Activated CD8-positive, alpha-beta memory T cell treated with anti-CD3 and anti-CD28 coated beads for 4 hours (primary cell): ENCODE measurements around the gene COBL.

Experiments used
- DNase-seq, 2 donors: peaks; one replicate each; pipeline ENCODE4 v3.0.0-alpha.2; 2020; ENCODE audit warnings: low read depth in 2 of 2

The COBL gene

GRCh38 chr7:51307651-51308210 lies 8.9 kb downstream of the COBL start:
- no peak for DNase-seq

GRCh38 chr7:51306761-51307160 lies 9.8 kb downstream of the COBL start:
- DNase-seq = no peak

GRCh38 chr7:51304729-51305128 lies 11.9 kb downstream of the COBL start:
- no peak for DNase-seq

GRCh38 chr7:51303142-51303525 lies 13.5 kb downstream of the COBL start:
- DNase-seq = no peak

GRCh38 chr7:51301806-51302205 lies 14.8 kb downstream of the COBL start:
- no peak for DNase-seq

DNA sequence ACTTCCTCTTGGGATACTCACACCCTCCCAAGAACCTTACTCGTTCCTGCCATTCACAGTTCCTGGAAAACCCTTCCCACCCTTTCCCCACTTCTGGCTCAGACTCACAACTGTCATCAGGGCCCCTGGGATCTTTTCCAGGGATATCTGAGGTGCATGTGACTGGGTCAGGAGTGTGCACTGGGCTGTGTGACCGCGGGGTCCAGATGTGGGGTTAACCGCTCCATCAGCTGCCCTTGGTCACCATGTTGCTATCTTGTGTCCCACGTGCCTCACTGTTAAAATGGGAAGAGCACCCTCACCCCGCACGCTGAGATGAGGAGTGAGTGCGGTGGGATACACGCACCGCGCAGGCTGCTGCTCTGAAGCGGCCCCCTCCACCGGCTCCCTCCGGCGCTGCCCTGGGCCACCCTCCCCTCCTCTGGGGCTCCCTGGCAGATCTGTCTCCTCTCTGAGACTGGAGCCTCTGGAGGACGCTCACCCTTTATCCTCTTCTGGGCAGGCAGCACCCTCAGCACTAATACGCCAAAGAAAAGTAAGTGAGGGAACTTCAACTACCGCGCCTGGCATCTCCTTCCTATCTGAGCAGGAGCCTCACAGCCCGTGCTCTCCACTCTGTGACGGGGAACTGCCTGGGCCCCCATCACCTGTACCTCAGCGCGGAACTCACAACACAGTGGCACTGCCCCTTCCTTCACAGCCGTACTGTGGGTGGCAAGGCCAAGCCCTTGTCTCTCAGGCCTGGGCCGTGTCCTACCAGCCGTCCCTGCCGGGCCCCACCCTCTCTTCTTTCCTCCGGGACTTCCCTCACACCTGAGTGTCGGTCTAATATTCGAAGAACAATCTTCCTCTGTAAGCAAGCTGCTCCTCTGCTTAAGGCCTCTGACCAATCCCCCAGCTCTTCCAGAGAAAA lies 15.6 kb downstream of the COBL start:
- no peak for DNase-seq

GRCh38 chr7:51299391-51300133 lies 17.0 kb downstream of the COBL start:
- DNase-seq = no peak

DNA sequence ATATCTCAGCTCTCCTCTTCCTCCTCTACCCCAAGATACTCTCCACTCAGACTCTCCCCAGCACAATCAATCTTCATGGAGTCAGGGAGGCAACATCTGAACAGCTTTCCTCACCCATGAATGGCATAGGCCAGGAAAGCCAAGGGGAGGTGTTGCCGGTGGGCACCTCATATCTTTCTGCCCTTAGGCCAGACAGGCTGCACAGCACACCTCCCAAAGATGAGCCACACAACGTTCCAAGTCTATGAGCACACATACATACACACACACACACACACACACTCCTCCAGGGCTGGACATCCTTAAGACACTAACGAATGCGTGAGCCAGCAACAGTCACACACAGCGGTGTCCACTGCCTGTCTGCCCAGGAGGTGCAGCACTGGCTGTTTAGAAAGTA lies 17.7 kb downstream of the COBL start:
- no peak for DNase-seq

GRCh38 chr7:51297986-51298385 lies 18.6 kb downstream of the COBL start:
- DNase-seq = no peak

GRCh38 chr7:51295440-51296245 lies 21.0 kb downstream of the COBL start:
- no peak for DNase-seq

DNA sequence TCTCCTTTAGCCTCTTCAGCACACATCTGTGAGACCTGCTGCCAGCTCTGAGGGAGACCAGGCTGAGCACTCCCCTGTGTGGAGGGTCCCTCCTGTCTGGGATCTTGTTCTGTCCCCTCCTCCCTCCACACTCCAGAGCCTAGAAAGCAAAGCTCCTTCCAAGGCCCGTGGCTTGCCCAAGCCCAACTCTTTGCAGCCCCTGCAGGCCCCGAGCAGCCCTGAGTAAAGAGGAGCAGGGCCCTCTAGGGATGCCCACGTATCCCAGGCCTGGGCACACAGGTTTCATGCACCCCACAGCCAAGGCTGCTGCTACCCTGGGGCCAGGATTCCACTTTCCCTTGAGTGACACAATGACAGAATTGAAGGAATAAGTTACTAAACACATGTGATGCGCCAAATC lies 24.0 kb downstream of the COBL start:
- DNase-seq = no peak

- no peak for DNase-seq
These were observed 25.7 kb downstream of the COBL start for GRCh38 chr7:51290702-51291540.

- no peak for DNase-seq
These were observed 26.3 kb downstream of the COBL start for GRCh38 chr7:51290304-51290637.

DNA sequence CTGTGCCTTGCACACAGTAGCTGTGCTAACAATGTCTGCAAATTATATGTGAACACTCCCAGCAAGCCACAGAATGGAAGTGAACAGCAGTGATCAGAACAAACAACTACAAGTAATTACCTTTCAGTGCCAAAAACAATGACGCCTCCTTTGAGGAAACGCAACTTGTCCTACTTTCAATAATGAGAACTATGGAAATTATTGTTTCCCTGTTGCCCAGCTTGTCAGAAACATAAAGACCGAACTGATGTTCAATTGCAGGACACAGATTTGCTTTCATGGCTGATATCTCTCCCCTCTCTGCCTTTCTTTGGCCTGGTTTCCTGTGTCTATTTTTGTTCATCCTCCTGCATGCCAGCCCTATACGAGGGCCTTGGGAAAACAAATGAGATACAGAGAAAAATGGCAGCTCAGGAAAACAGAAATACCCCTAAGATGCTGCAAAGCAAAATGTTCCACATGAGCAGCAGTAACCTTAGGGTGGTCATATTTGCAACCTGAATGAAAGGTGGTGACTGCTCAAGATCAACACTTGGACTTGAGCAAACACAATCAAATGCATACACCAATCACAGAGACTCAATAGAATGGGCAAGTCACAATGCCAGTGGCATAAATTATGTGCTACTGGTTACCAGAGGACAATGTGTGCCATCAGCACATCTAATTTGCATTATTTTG lies 26.8 kb downstream of the COBL start:
- no peak for DNase-seq

GRCh38 chr7:51288896-51289622 lies 27.6 kb downstream of the COBL start:
- DNase-seq = no peak

DNA sequence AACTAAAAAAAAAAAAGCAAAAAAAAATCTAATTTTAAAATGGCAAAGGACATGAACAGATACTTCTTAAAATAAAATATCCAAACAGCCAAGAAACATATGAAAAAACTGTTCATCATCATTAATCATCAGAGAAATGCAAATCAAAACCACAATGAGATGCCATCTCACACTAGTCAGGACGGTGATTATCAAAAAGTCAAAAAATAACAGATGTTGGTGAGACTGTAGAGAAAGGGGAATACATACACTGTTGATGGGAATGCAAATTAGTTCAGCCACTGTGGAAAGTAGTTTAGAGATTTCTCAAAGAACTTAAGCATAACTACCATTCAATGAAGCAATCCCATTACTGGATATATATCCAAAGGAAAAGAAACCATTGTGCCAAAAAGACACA lies 30.2 kb downstream of the COBL start:
- no peak for DNase-seq

DNA sequence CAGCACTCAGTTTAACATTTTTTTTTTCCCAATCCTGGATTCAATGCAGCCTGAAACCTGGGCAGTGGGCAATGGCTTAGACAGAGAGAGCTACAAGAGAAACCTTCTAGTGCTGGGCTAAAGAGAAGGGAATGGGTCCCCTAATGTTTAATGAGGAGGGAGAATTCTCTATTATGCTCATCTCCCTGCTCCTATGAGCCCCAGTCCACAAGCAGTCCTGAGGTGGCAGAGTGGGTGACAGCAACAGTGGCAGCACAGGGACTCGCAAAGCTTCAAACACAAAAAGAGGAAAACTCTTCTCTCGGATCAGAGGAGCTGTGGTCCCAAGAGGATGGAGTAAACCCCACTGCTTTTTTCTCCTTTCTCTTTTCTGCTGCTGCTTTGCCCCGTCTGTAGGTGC lies 36.5 kb downstream of the COBL start:
- DNase-seq = no peak

- no peak for DNase-seq
These were observed 37.1 kb downstream of the COBL start for GRCh38 chr7:51279391-51280023.

DNA sequence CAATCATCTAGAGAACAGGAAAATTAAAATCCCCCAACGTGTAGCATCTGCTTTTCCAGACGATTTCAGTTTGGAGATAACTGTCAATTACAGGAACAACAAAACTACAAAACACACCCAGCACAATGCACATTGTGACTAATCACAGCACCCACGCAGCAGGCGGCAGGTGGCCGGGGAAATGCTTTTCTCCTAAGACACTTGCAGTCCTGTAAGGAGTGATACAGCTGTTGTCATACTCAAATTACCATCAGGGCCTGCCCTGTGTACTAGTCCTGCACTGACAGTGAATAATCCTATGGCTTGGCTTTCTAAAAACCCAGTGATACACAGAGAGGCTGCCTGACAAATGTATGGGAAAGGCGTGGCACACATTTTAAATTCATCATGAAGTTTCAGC lies 37.8 kb downstream of the COBL start:
- DNase-seq = no peak
